H1 (cell line): Measurements from ENCODE around the gene CXCL3. TPM values are rescaled to one million over a fixed set of nuclear protein-coding genes. Genes with fewer than 3 reads are reported as not detected.

Experiments used
- CTCF ChIA-PET: fragments of 300-600 bp; sonication (Branson Sonifier 250); formaldehyde crosslinking; loops from one replicate; lab custom pipeline; 2021; ENCODE audit not compliant: partially characterized antibody; lab: Charles Lee
- POLR2A ChIA-PET: fragments of 300-600 bp; sonication (Branson Sonifier 250); formaldehyde crosslinking; loops from one replicate; lab custom pipeline; 2021; ENCODE audit warnings: inconsistent platforms; ENCODE audit not compliant: partially characterized antibody; lab: Charles Lee
- DNase-seq, 2 experiments: peaks; one replicate each; pipeline versions ENCODE4 v3.0.0 to v3.0.0-alpha.2; 2010 to 2022; ENCODE audit warnings: low spot score in 2 of 2, low read depth in 1 of 2, mixed read lengths in 1 of 2
- FAIRE-seq: peaks from 2 replicates; lab custom pipeline; 2011; peaks lifted over from hg19 to GRCh38; lab: Jason Lieb, UNC
- H2AFZ ChIP-seq: 2 replicates; pipeline ENCODE4 v1.8.1; 2012; ENCODE audit warnings: low read length, inconsistent platforms
- H2AK5ac ChIP-seq: 2 replicates; pipeline ENCODE4 v1.6.1; 2013; ENCODE audit warnings: low read depth, low read length
- H2BK120ac ChIP-seq: replicated peaks from 2 replicates; pipeline ENCODE3; 2013; ENCODE audit warnings: low read depth, low read length, inconsistent platforms
- H2BK12ac ChIP-seq: 2 replicates; pipeline ENCODE4 v1.6.1; 2013; ENCODE audit warnings: low read depth, low read length
- H2BK15ac ChIP-seq: 2 replicates; pipeline ENCODE4 v1.6.1; 2013; ENCODE audit warnings: low read length
- H2BK20ac ChIP-seq: 2 replicates; pipeline ENCODE4 v1.6.1; 2013; ENCODE audit warnings: low read length
- H2BK5ac ChIP-seq: 2 replicates; pipeline ENCODE4 v1.6.1; 2013; ENCODE audit warnings: low read depth, low read length
- H3K14ac ChIP-seq: 2 replicates; pipeline ENCODE4 v1.6.1; 2013; ENCODE audit warnings: inconsistent platforms; ENCODE audit not compliant: insufficient read length
- H3K18ac ChIP-seq: 2 replicates; pipeline ENCODE4 v1.6.1; 2013; ENCODE audit warnings: low read length; ENCODE audit errors: extremely low read depth
- H3K23ac ChIP-seq: 2 replicates; pipeline ENCODE4 v1.6.1; 2013; ENCODE audit warnings: inconsistent platforms; ENCODE audit not compliant: insufficient read length
- H3K23me2 ChIP-seq: 2 replicates; pipeline ENCODE4 v1.6.1; 2013; ENCODE audit warnings: low read depth, low read length
- H3K27ac ChIP-seq: 2 replicates; pipeline ENCODE4 v1.6.1; 2011; ENCODE audit warnings: low read depth, low read length, inconsistent platforms
- H3K27me3 ChIP-seq, 4 experiments: replicated peaks in 1 of 4; 1 replicate in 1 of 4; 2 replicates in 3 of 4; pipeline versions ENCODE4 v1.6.1 to v1.8.1; 2011 to 2013; ENCODE audit warnings: low read length in 3 of 4, mild to moderate bottlenecking in 3 of 4, inconsistent platforms in 2 of 4, mixed read lengths in 2 of 4, moderate library complexity in 1 of 4; ENCODE audit not compliant: control insufficient read depth in 3 of 4, insufficient read depth in 3 of 4; ENCODE audit errors: extremely low read depth in 1 of 4
- H3K36me3 ChIP-seq, 4 experiments: 2 replicates each; pipeline versions ENCODE4 v1.6.1 to v1.8.1; 2011 to 2013; ENCODE audit warnings: mild to moderate bottlenecking in 4 of 4, low read length in 3 of 4, moderate library complexity in 2 of 4, control low read depth in 1 of 4, inconsistent platforms in 1 of 4; ENCODE audit not compliant: insufficient read depth in 4 of 4, control insufficient read depth in 2 of 4
- H3K4ac ChIP-seq: replicated peaks from 2 replicates; pipeline ENCODE3; 2013; ENCODE audit warnings: low read length, low read depth, mixed read lengths, inconsistent platforms; ENCODE audit not compliant: insufficient read length
- H3K4me1 ChIP-seq, 4 experiments: replicated peaks in 1 of 4; 1 replicate in 1 of 4; 2 replicates in 3 of 4; pipeline versions ENCODE4 v1.6.1 to v1.8.1; 2011 to 2013; ENCODE audit warnings: low read length in 3 of 4, inconsistent platforms in 2 of 4, mixed read lengths in 1 of 4; ENCODE audit not compliant: insufficient read depth in 4 of 4, control insufficient read depth in 3 of 4
- H3K4me2 ChIP-seq, 2 experiments: 2 replicates each; pipeline versions ENCODE4 v1.6.1 to v1.8.1; 2011 to 2013; ENCODE audit warnings: low read depth in 2 of 2, low read length in 2 of 2, control low read depth in 1 of 2, inconsistent platforms in 1 of 2, mild to moderate bottlenecking in 1 of 2; ENCODE audit not compliant: insufficient read depth in 1 of 2
- H3K4me3 ChIP-seq, 4 experiments: fragments of 200-600, 300-600 bp in 1 of 4; sonication (generic), shearing (Covaris generic), sonication (Bioruptor Twin) in 1 of 4; 2 replicates each; pipeline versions ENCODE4 v1.5.1 to v1.8.1; 2011 to 2016; ENCODE audit warnings: low read length in 4 of 4, low read depth in 3 of 4, control low read depth in 2 of 4, inconsistent platforms in 2 of 4, mild to moderate bottlenecking in 2 of 4, mixed read lengths in 1 of 4, moderate library complexity in 1 of 4; ENCODE audit not compliant: insufficient read depth in 2 of 4; ENCODE audit errors: extremely low read depth in 1 of 4
- H3K56ac ChIP-seq: replicated peaks from 2 replicates; pipeline ENCODE3; 2013; ENCODE audit warnings: low read depth, mild to moderate bottlenecking, mixed read lengths, low read length, inconsistent platforms; ENCODE audit not compliant: insufficient read length
- H3K79me1 ChIP-seq: 2 replicates; pipeline ENCODE4 v1.6.1; 2013; ENCODE audit warnings: low read depth, low read length, control low read depth
- H3K79me2 ChIP-seq, 2 experiments: 2 replicates each; pipeline versions ENCODE4 v1.6.1 to v1.8.1; 2012 to 2013; ENCODE audit warnings: low read length in 2 of 2, mild to moderate bottlenecking in 2 of 2, inconsistent platforms in 1 of 2; ENCODE audit not compliant: insufficient read depth in 2 of 2, control insufficient read depth in 1 of 2
- H3K9ac ChIP-seq, 4 experiments: replicated peaks in 1 of 4; 1 replicate in 1 of 4; 2 replicates in 3 of 4; pipeline versions ENCODE4 v1.6.1 to v1.8.1; 2011 to 2013; ENCODE audit warnings: low read depth in 3 of 4, low read length in 3 of 4, control low read depth in 2 of 4, mild to moderate bottlenecking in 2 of 4, moderate library complexity in 2 of 4, inconsistent platforms in 1 of 4; ENCODE audit errors: extremely low read depth in 1 of 4
- H3K9me3 ChIP-seq, 2 experiments: 2 replicates each; pipeline versions ENCODE4 v1.6.1 to v1.8.1; 2012 to 2013; ENCODE audit warnings: mild to moderate bottlenecking in 2 of 2, moderate library complexity in 2 of 2, control low read depth in 1 of 2, inconsistent platforms in 1 of 2, low read depth in 1 of 2, low read length in 1 of 2, mixed read lengths in 1 of 2; ENCODE audit not compliant: insufficient read depth in 2 of 2
- H4K20me1 ChIP-seq, 2 experiments: replicated peaks in 1 of 2; 2 replicates each; pipeline versions ENCODE3 to v1.8.1; 2011 to 2013; ENCODE audit warnings: inconsistent platforms in 2 of 2, low read length in 2 of 2, mild to moderate bottlenecking in 1 of 2; ENCODE audit not compliant: insufficient read depth in 2 of 2, control insufficient read depth in 1 of 2
- H4K5ac ChIP-seq: 2 replicates; pipeline ENCODE4 v1.6.1; 2013; ENCODE audit warnings: low read length, low read depth, mixed read lengths, inconsistent platforms; ENCODE audit not compliant: insufficient read length
- H4K8ac ChIP-seq: 2 replicates; pipeline ENCODE4 v1.8.0; 2013; ENCODE audit warnings: mild to moderate bottlenecking, moderate library complexity, low read length, inconsistent platforms; ENCODE audit not compliant: insufficient read depth; ENCODE audit errors: extremely low read depth
- H4K91ac ChIP-seq: replicated peaks from 2 replicates; pipeline ENCODE3; 2013; ENCODE audit warnings: low read length, mixed read lengths, inconsistent platforms; ENCODE audit not compliant: insufficient read length
- CTCF ChIP-seq, 3 experiments: IDR thresholded peaks; 1 replicate in 2 of 3; 2 replicates in 1 of 3; pipeline versions ENCODE4 v1.5.1 to v1.6.1; 2011; ENCODE audit warnings: low read length in 3 of 3, mild to moderate bottlenecking in 3 of 3, inconsistent platforms in 2 of 3, low read depth in 1 of 3, moderate library complexity in 1 of 3; ENCODE audit not compliant: insufficient read depth in 1 of 3; ENCODE audit errors: control extremely low read depth in 1 of 3
- KDM1A ChIP-seq: fragments of 200-600, 300-600 bp; sonication (generic); IDR thresholded peaks from 2 replicates; pipeline ENCODE4 v1.7.1; 2016; ENCODE audit warnings: mild to moderate bottlenecking, low read length, borderline replicate concordance
- POLR2A ChIP-seq, 2 experiments: IDR thresholded peaks; 1 replicate in 1 of 2; 2 replicates in 1 of 2; pipeline ENCODE4 v1.6.1; 2011; ENCODE audit warnings: low read depth in 2 of 2, low read length in 2 of 2, mild to moderate bottlenecking in 2 of 2; ENCODE audit errors: control extremely low read depth in 1 of 2
- POU5F1 ChIP-seq: IDR thresholded peaks from 2 replicates; pipeline ENCODE4 v1.6.1; 2011; ENCODE audit warnings: low read depth, mild to moderate bottlenecking, low read length, moderate library complexity
- RAD21 ChIP-seq, 2 experiments: IDR thresholded peaks in 1 of 2; conservative IDR thresholded peaks in 1 of 2; 2 replicates each; pipeline ENCODE4 v1.6.1; 2011; ENCODE audit warnings: low read depth in 2 of 2, low read length in 2 of 2, improper control_type of control experiment in 1 of 2, inconsistent platforms in 1 of 2, mild to moderate bottlenecking in 1 of 2, moderate library complexity in 1 of 2
- SP1 ChIP-seq: IDR thresholded peaks from 2 replicates; pipeline ENCODE4 v1.6.1; 2011; ENCODE audit warnings: low read depth, low read length
- WGBS, 2 experiments: shearing (Covaris generic) in 1 of 2; methylation state at CpG; one replicate each; pipeline versions ENCODE4 v1.1.6 to v1.1.7; 2013 to 2015; ENCODE audit warnings: low lambda C conversion rate in 2 of 2, mixed read lengths in 2 of 2, inconsistent platforms in 1 of 2, low coverage in 1 of 2, missing lambda C conversion rate in 1 of 2; ENCODE audit not compliant: insufficient replicate concordance in 2 of 2, insufficient coverage in 1 of 2, insufficient read length in 1 of 2; ENCODE audit errors: extremely low coverage in 1 of 2, missing lambda C conversion rate in 1 of 2; 5-methylcytosine and 5-hydroxymethylcytosine counted together
- polyA plus RNA-seq, 7 experiments: library from polyadenylated mRNA; depleted of rRNA in 3 of 7; stranded (reverse) in 5 of 7; unstranded in 2 of 7; fragments of >200 nt in 5 of 7; fragments of 200-250 nt in 2 of 7; gene quantifications; 1 replicate in 5 of 7; 2 replicates in 1 of 7; 4 replicates in 1 of 7; pipeline versions ENCODE4 v1.2.1 to v1.2.3, GENCODE V29; 2011 to 2013; ENCODE audit warnings: missing spikeins in 2 of 7, mixed read lengths in 2 of 7
- total RNA-seq: library from RNA; stranded (reverse); fragmentation: NEBNext Ultra II Directional; extraction: Animal tissue kit (Norgen Biotek cat#: 25700); gene quantifications from 2 replicates; pipeline ENCODE4 v1.2.1, GENCODE V29; 2021

The CXCL3 gene
- total and polyA plus RNA-seq, 2 of the 8 experiments (the other 6 are each of a cell fraction or from before 2014, with no cell fraction given) = 3.1 to 5.2 TPM

DNA sequence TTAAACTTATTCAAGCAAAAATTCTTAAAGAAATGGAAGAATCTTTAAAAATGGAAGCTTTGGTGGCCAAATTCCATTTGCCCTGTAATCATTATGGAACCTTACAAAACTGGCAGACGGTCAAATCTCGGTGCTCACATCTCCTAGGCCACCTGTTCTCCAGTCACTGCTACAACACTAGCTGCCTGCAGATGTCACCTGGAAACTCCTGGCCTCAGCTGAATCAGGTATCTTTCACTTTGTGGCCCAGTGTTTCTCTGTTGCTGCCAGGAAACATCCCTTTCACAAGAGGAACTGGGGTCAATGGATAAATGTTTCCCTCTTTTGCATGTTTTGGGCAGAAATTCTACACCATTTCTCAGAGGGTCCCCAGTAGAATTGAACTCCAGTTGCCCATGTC lies 4.2 kb upstream of the CXCL3 start:
- Histone ChIP-seq H2AFZ (no peak overlapping the region), H3K27me3 (no peaks in the 10 kb centered on the region), H3K79me1 (no peaks in the 10 kb centered on the region), H4K20me1 (no peaks in the 10 kb centered on the region), H3K56ac (no peak overlapping the region), H3K36me3 (no peaks in the 10 kb centered on the region), H3K23ac (no peak overlapping the region), H3K79me2 (no peaks in the 10 kb centered on the region), H3K4me1 (peaks cover under 1 to 8% (median 3%) of the 10 kb centered on the region in 4 experiments; a peak in 3 of 7 replicates), H3K9ac (no peak overlapping the region), H3K27ac (no peak overlapping the region), H3K14ac (no peak overlapping the region), H2BK20ac (no peak overlapping the region), H2AK5ac (no peak overlapping the region), H4K91ac (no peak overlapping the region), H3K4me3 (no peak overlapping the region), H3K18ac (no peak overlapping the region), H2BK12ac (no peak overlapping the region), H3K4me2 (no peak overlapping the region), H3K9me3 (peaks cover 2 to 4% of the 10 kb centered on the region in 2 experiments; a peak in 2 of 4 replicates), H4K8ac (no peak overlapping the region), H3K4ac (no peak overlapping the region), H3K23me2 (peaks cover 2% of the 10 kb centered on the region; the same call in 1 of the 2 replicates), H4K5ac (no peak overlapping the region), H2BK5ac (no peak overlapping the region), H2BK120ac (no peak overlapping the region), H2BK15ac (no peak overlapping the region)
- DNase-seq (no peak), FAIRE-seq (peak; percentile 13)
- POLR2A ChIA-PET = no interaction called here
- WGBS, 2 experiments = 97% methylated on average over 2 of the region's 2 CpGs; no CpG with 5 or more reads in 1 of the 2 experiments
- TF ChIP-seq KDM1A (no peak), RAD21 (IDR thresholded peaks at IDR 0.05 in 1 of 2, conservative IDR thresholded peaks at IDR 0.05 in 1 of 2; ENCODE audit: low read depth in 2 of 2, low read length in 2 of 2) (peak; percentile 36 to 50; a peak in 3 of 4 replicates), POU5F1 (no peak), POLR2A (IDR thresholded peaks at IDR 0.05; ENCODE audit: control extremely low read depth in 1 of 2, low read depth in 2 of 2, low read length in 2 of 2) (no peak), SP1 (no peak), CTCF (IDR thresholded peaks at IDR 0.05; ENCODE audit: control extremely low read depth in 1 of 3, insufficient read depth in 1 of 3, low read depth in 1 of 3, low read length in 3 of 3) (peak; percentile 9 to 35 (median 18); a peak in 3 of 4 replicates)
- CTCF ChIA-PET = interaction anchor here (1.1 to 2.4 kb wide), 4 partner anchors 10 to 91 kb away, joined by 3 to 9 read pairs (median 4); no protein-coding TSS in a partner anchor
